ENCODE results near the gene HEBP1. TPM values are rescaled to one million over a fixed set of nuclear protein-coding genes. Genes with fewer than 3 reads are reported as not detected.

Gene HEBP1
- total and polyA plus RNA-seq, 4 donors = 55.8 to 181 (median 75.6) TPM

DNA sequence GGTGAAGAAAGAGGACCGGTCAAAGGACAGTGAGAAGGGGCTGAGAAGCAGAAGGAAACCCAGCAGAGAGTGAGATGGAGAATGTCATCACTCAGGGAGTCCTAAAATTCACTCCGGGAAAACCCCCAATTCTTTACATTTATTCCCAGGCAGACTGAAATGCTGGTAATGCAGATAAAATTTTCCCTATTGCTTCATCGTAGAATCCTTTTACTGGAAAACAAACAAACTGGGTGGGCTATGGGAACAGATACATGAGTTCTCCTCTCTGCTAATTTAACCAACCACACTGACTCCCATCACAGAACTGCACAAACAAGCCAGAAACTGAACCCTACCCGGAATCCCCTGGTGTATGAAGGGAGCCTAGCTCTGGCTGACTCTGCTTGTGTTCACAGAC lies 20.9 kb downstream of the HEBP1 start:
- H3K9me3 ChIP-seq (ENCODE audit: control insufficient read depth, low read length) = no peaks in the 10 kb centered on the region
- intact Hi-C loops (cut with DNase I) = loop anchor here (5.0 kb wide), 2 partner anchors 62 to 142 kb away; no protein-coding TSS in a partner anchor
- H3K36me3 ChIP-seq (ENCODE audit: control insufficient read depth in 1 of 2, insufficient read depth in 2 of 2, low read length in 1 of 2) = peaks cover 0 to 6% of the 10 kb centered on the region in 2 donors
- peak overlapping the region in 1 of 2 donors; percentile 35 for H3K27ac ChIP-seq (ENCODE audit: low read depth in 1 of 2, low read length in 2 of 2)
- DNase-seq (no peak), ATAC-seq (ENCODE audit: low FRiP score) (no peak)
- 67 to 71% methylated on average over 4 of the region's 4 CpGs for WGBS, 2 donors
- no peak overlapping the region for H3K4me3 ChIP-seq (ENCODE audit: low read length in 2 of 2)
- peaks cover 0 to 5% of the 10 kb centered on the region in 2 donors for H3K4me1 ChIP-seq (ENCODE audit: control insufficient read depth in 1 of 2, insufficient read depth in 2 of 2, low read length in 2 of 2)
- no peaks in the 10 kb centered on the region for H3K27me3 ChIP-seq (ENCODE audit: control insufficient read depth in 1 of 2, insufficient read depth in 2 of 2, low read length in 1 of 2)

DNA sequence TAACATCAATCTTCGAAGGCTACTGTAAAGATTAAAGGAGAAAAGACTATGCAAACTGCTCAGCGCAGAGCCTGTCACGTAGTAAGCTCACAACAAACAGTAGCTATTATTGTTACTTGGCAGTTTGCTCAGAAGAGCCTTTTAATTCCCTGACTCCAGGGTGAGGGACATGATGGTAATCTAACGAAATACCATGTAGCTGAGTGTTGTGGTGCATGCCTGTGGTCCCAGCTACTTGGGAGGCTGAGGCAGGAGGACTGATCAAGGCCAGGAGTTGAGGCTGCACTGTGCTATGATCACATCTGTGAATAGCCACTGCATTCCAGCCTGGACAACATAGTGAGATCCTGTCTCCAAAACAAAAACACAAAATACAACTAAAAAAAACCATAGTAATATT lies 22.8 kb downstream of the HEBP1 start:
- no peak for ATAC-seq (ENCODE audit: low FRiP score)
- H3K4me3 ChIP-seq (ENCODE audit: low read length in 2 of 2) = no peak overlapping the region
- H3K36me3 ChIP-seq (ENCODE audit: control insufficient read depth in 1 of 2, insufficient read depth in 2 of 2, low read length in 1 of 2) = peaks cover 0 to 10% of the 10 kb centered on the region in 2 donors
- peak overlapping the region; percentile 46 to 83 for H3K27ac ChIP-seq (ENCODE audit: low read depth in 1 of 2, low read length in 2 of 2)
- no peak for DNase-seq
- H3K27me3 ChIP-seq (ENCODE audit: control insufficient read depth in 1 of 2, insufficient read depth in 2 of 2, low read length in 1 of 2) = no peaks in the 10 kb centered on the region
- no peaks in the 10 kb centered on the region for H3K9me3 ChIP-seq (ENCODE audit: control insufficient read depth, low read length)
- intact Hi-C loops (cut with DNase I) = loop anchor here (5.0 kb wide), 2 partner anchors 60 to 140 kb away; no protein-coding TSS in a partner anchor
- WGBS, 2 donors = 91 to 93% methylated on average over 4 of the region's 4 CpGs
- peaks cover 0 to 5% of the 10 kb centered on the region in 2 donors for H3K4me1 ChIP-seq (ENCODE audit: control insufficient read depth in 1 of 2, insufficient read depth in 2 of 2, low read length in 2 of 2)

DNA sequence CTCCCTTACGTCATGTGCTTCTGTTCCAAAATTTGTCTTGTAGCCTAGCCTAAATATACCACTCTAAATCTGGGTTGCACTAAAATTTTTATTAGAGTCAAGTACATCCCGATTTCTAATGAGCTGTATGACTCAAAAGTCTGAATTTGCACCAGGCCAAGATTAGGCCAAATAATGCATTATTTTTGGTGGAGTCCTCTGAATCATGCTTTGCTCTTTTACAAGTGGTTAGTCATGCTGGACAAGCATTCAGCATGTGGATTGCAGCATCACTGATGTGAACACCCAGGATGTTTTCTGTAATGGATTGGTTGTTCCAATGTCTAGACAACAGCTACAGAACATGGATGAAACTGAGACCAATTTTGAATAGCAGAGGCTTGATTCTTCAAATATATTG lies 23.7 kb downstream of the HEBP1 start:
- Histone ChIP-seq H3K9me3 (ENCODE audit: control insufficient read depth, low read length) (no peaks in the 10 kb centered on the region), H3K4me1 (ENCODE audit: control insufficient read depth in 1 of 2, insufficient read depth in 2 of 2, low read length in 2 of 2) (peaks cover 0 to 5% of the 10 kb centered on the region in 2 donors), H3K27ac (ENCODE audit: low read depth in 1 of 2, low read length in 2 of 2) (peak overlapping the region in 1 of 2 donors; percentile 96), H3K4me3 (ENCODE audit: low read length in 2 of 2) (no peak overlapping the region), H3K27me3 (ENCODE audit: control insufficient read depth in 1 of 2, insufficient read depth in 2 of 2, low read length in 1 of 2) (no peaks in the 10 kb centered on the region), H3K36me3 (ENCODE audit: control insufficient read depth in 1 of 2, insufficient read depth in 2 of 2, low read length in 1 of 2) (peaks cover 0 to 10% of the 10 kb centered on the region in 2 donors)
- DNase-seq = no peak
- peak; percentile 91 for ATAC-seq (ENCODE audit: low FRiP score)
- intact Hi-C loops (cut with DNase I) = loop anchor here (5.0 kb wide), 2 partner anchors 59 to 139 kb away; no protein-coding TSS in a partner anchor
- 4 to 5% methylated on average over 2 of the region's 2 CpGs for WGBS, 2 donors

DNA sequence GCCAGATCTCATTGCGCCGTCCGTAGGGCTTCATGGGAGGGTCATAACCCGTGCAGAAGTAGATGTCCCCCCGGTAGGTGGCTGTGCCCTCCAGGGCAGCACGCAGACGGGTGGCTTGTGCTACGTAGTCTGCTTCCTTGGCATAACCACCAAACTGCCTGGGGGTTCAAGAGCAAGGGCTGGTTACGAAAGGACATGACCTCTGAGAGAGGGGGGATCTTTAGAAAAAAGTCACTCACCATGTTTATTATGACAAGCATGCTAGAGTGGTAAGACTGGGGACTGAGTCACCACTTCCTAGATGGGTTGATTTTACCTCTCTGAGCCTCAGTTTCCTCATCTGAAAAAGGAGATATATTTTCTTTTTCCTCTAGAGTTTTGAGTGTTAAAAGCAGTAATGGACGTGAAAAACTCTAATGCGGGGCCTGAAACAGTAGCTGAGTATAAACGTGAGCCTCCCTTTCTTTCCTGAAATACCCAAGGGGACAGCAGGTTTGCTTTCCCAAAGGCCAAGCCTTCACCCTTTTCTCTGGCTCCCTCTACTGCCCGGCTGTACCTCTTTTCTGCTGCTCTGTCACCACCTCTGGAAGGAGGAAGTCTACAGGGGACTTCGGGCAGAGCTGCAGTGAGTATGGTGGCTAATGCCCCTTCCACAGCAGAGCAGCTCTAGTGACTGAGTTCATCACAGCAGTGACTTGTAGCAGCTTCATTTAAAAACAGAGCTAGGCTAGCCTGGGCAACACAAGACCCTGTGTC lies 24.6 kb downstream of the HEBP1 start:
- H3K36me3 ChIP-seq (ENCODE audit: control insufficient read depth in 1 of 2, insufficient read depth in 2 of 2, low read length in 1 of 2) = peaks cover 0 to 5% of the 10 kb centered on the region in 2 donors
- H3K27ac ChIP-seq (ENCODE audit: low read depth in 1 of 2, low read length in 2 of 2) = peak overlapping the region; percentile 90 to 96
- H3K9me3 ChIP-seq (ENCODE audit: control insufficient read depth, low read length) = no peaks in the 10 kb centered on the region
- DNase-seq (no peak), ATAC-seq (ENCODE audit: low FRiP score) (peak; percentile 72)
- peaks cover 0 to 5% of the 10 kb centered on the region in 2 donors for H3K4me1 ChIP-seq (ENCODE audit: control insufficient read depth in 1 of 2, insufficient read depth in 2 of 2, low read length in 2 of 2)
- no peaks in the 10 kb centered on the region for H3K27me3 ChIP-seq (ENCODE audit: control insufficient read depth in 1 of 2, insufficient read depth in 2 of 2, low read length in 1 of 2)
- intact Hi-C loops (cut with DNase I) = loop anchor here (5.0 kb wide), 2 partner anchors 58 to 138 kb away; no protein-coding TSS in a partner anchor
- 60 to 61% methylated on average over 14 of the region's 14 CpGs for WGBS, 2 donors
- no peak overlapping the region for H3K4me3 ChIP-seq (ENCODE audit: low read length in 2 of 2)

DNA sequence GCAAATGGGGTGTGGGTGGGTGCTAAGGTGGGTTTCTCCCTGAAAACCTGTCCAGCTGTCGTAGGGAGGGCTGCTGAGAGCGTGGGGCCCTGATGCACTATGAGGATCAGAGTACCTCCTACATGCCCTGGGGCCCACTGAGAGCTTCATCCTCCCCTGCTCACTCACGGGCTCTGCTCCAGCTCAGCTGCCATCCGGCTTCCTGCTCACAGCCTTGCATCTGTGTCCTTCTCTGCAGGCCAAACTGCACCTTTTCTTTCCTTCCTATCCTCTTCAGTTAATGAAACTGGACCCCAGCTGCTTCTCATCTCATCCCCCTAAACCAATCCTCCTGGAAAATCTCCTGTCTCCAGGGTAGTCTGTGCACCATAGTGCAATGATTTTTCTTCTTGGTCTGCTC lies 25.9 kb downstream of the HEBP1 start:
- H3K9me3 ChIP-seq (ENCODE audit: control insufficient read depth, low read length) = no peaks in the 10 kb centered on the region
- peaks cover 0 to 5% of the 10 kb centered on the region in 2 donors for H3K36me3 ChIP-seq (ENCODE audit: control insufficient read depth in 1 of 2, insufficient read depth in 2 of 2, low read length in 1 of 2)
- DNase-seq = no peak
- H3K4me3 ChIP-seq (ENCODE audit: low read length in 2 of 2) = no peak overlapping the region
- WGBS, 2 donors = 95 to 96% methylated on average over 4 of the region's 4 CpGs
- no peaks in the 10 kb centered on the region for H3K4me1 ChIP-seq (ENCODE audit: control insufficient read depth in 1 of 2, insufficient read depth in 2 of 2, low read length in 2 of 2)
- intact Hi-C loops (cut with DNase I) = no loop called here
- no peak overlapping the region for H3K27ac ChIP-seq (ENCODE audit: low read depth in 1 of 2, low read length in 2 of 2)
- ATAC-seq (ENCODE audit: low FRiP score) = no peak
- H3K27me3 ChIP-seq (ENCODE audit: control insufficient read depth in 1 of 2, insufficient read depth in 2 of 2, low read length in 1 of 2) = no peaks in the 10 kb centered on the region

DNA sequence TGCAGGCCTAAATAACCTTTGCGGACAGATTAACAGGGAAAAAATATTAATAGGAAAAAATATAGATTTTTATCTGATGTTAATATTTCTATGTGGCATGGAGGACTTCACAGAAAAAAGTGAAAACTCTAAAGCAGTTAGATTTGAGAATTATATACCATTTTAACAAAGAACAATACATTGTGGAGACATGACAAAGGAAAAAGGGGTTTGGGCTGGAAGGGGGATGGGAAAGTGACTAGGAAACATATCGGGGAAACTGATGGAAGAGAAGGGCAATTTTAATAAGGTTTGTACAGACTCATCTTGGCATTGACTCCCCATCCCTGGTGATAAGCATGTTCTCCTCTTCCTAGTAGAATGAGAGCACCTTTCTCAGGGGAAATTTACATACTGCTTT lies 27.0 kb downstream of the HEBP1 start:
- Histone ChIP-seq H3K9me3 (ENCODE audit: control insufficient read depth, low read length) (no peaks in the 10 kb centered on the region), H3K27ac (ENCODE audit: low read depth in 1 of 2, low read length in 2 of 2) (no peak overlapping the region), H3K4me3 (ENCODE audit: low read length in 2 of 2) (no peak overlapping the region), H3K4me1 (ENCODE audit: control insufficient read depth in 1 of 2, insufficient read depth in 2 of 2, low read length in 2 of 2) (no peaks in the 10 kb centered on the region), H3K27me3 (ENCODE audit: control insufficient read depth in 1 of 2, insufficient read depth in 2 of 2, low read length in 1 of 2) (no peaks in the 10 kb centered on the region), H3K36me3 (ENCODE audit: control insufficient read depth in 1 of 2, insufficient read depth in 2 of 2, low read length in 1 of 2) (peaks cover 0 to 5% of the 10 kb centered on the region in 2 donors)
- 97 to 99% methylated on average over 2 of the region's 2 CpGs for WGBS, 2 donors
- intact Hi-C loops (cut with DNase I) = no loop called here
- ATAC-seq (ENCODE audit: low FRiP score) = no peak
- DNase-seq = no peak

DNA sequence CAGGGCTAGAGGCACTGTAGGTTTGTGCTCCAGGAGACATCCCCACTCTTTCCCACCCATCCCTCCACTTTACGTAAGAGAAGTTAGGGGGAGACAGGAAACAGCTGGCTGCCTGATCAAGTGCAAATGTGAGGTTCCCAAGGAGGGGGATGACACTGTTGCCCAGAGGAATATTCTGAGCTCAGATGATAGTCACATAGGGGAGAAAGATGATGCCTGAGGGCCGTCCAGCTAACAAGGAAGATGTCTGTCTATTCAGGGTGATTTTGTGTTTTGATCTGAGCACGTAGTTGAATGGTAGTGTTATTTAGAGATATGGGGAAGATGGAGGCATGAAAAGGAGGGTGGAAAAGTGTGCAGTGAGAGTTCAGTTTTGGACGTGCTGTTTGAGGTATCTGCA lies 34.2 kb downstream of the HEBP1 start:
- Histone ChIP-seq H3K4me3 (ENCODE audit: low read length in 2 of 2) (no peak overlapping the region), H3K27me3 (ENCODE audit: control insufficient read depth in 1 of 2, insufficient read depth in 2 of 2, low read length in 1 of 2) (no peaks in the 10 kb centered on the region), H3K27ac (ENCODE audit: low read depth in 1 of 2, low read length in 2 of 2) (no peak overlapping the region), H3K4me1 (ENCODE audit: control insufficient read depth in 1 of 2, insufficient read depth in 2 of 2, low read length in 2 of 2) (no peaks in the 10 kb centered on the region), H3K36me3 (ENCODE audit: control insufficient read depth in 1 of 2, insufficient read depth in 2 of 2, low read length in 1 of 2) (no peaks in the 10 kb centered on the region), H3K9me3 (ENCODE audit: control insufficient read depth, low read length) (no peaks in the 10 kb centered on the region)
- WGBS, 2 donors = 66 to 70% methylated on average over 4 of the region's 4 CpGs
- DNase-seq (no peak), ATAC-seq (ENCODE audit: low FRiP score) (no peak)
- intact Hi-C loops (cut with DNase I) = no loop called here

DNA sequence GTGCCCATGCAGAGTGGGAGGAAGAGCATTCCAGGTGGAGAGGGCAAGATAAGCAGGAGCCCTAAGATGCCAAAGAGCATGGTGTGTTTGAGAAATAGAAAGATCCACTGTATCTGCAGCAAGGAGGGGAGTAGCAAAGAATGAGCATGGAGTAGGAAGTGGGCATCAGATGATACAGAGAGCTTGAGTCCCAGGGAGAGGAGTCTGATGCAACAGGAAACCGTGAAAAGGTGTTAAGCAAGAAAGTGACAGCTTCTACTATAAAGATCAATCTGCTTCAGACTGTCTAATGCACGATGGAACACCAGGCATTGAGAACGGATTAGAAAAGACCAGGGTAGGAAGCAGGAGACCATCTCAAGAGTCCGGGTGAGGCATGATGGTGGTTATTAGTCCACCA lies 35.8 kb downstream of the HEBP1 start:
- DNase-seq = no peak
- intact Hi-C loops (cut with DNase I) = no loop called here
- no peak for ATAC-seq (ENCODE audit: low FRiP score)
- no peaks in the 10 kb centered on the region for H3K4me1 ChIP-seq (ENCODE audit: control insufficient read depth in 1 of 2, insufficient read depth in 2 of 2, low read length in 2 of 2)
- 94 to 95% methylated on average over 4 of the region's 4 CpGs for WGBS, 2 donors
- H3K27me3 ChIP-seq (ENCODE audit: control insufficient read depth in 1 of 2, insufficient read depth in 2 of 2, low read length in 1 of 2) = no peaks in the 10 kb centered on the region
- H3K27ac ChIP-seq (ENCODE audit: low read depth in 1 of 2, low read length in 2 of 2) = no peak overlapping the region
- no peaks in the 10 kb centered on the region for H3K9me3 ChIP-seq (ENCODE audit: control insufficient read depth, low read length)
- H3K36me3 ChIP-seq (ENCODE audit: control insufficient read depth in 1 of 2, insufficient read depth in 2 of 2, low read length in 1 of 2) = no peaks in the 10 kb centered on the region
- H3K4me3 ChIP-seq (ENCODE audit: low read length in 2 of 2) = no peak overlapping the region

DNA sequence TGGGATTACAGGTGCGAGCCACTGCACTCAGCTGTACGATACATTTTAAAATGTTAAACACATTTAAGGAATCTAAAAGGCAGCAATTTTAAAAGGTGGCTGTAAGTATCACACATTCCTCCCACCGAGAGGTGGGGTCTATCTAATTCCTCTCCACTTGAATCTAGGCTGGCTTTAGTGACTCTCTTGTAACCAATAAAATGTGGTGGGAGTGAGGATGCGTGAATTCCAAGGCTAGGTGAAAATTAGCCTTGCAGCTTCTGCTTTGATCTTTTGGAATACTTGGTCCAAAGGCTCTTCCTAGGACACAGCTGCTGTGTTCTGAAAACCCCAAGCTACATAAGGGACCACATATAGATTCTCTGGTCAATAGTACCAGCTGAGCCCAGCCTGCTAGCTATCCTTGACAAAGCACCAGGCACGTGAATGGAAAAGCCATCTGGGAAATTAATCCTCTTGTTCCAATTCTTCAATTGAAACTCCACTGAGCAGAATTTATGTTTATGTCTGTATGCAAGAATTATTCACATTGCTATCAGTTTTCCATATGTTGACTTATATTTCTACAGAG lies 39.3 kb downstream of the HEBP1 start:
- Histone ChIP-seq H3K9me3 (ENCODE audit: control insufficient read depth, low read length) (no peaks in the 10 kb centered on the region), H3K27ac (ENCODE audit: low read depth in 1 of 2, low read length in 2 of 2) (no peak overlapping the region), H3K4me3 (ENCODE audit: low read length in 2 of 2) (no peak overlapping the region), H3K36me3 (ENCODE audit: control insufficient read depth in 1 of 2, insufficient read depth in 2 of 2, low read length in 1 of 2) (no peaks in the 10 kb centered on the region), H3K27me3 (ENCODE audit: control insufficient read depth in 1 of 2, insufficient read depth in 2 of 2, low read length in 1 of 2) (no peaks in the 10 kb centered on the region), H3K4me1 (ENCODE audit: control insufficient read depth in 1 of 2, insufficient read depth in 2 of 2, low read length in 2 of 2) (no peaks in the 10 kb centered on the region)
- intact Hi-C loops (cut with DNase I) = no loop called here
- DNase-seq (no peak), ATAC-seq (ENCODE audit: low FRiP score) (no peak)
- WGBS, 2 donors = 79 to 87% methylated on average over 5 of the region's 5 CpGs
